Left lung (tissue), 10 donors: ENCODE data around the gene INSYN1. TPM values are rescaled to one million over a fixed set of nuclear protein-coding genes. Genes with fewer than 3 reads are reported as not detected.

ENCODE experiments used
- ATAC-seq: fragments of 200-7000 bp; cut with Tn5 transposase; one replicate; pipeline ENCODE4 v1.9.1; 2020; ENCODE audit warnings: moderate library complexity
- DNase-seq, 4 donors: peaks; one replicate each; pipeline ENCODE4 v3.0.0-alpha.2; 2013 to 2020
- H3K27ac ChIP-seq, 2 donors: fragments of 200-600 bp; sonication (generic) in 1 of 2; one replicate each; pipeline versions ENCODE4 v1.5.0 to v1.8.0; 2020 to 2021
- H3K27me3 ChIP-seq, 2 donors: fragments of 200-600 bp; sonication (generic) in 1 of 2; one replicate each; pipeline versions ENCODE4 v1.5.0 to v1.8.0; 2020 to 2021
- H3K36me3 ChIP-seq, 2 donors: fragments of 200-600 bp; sonication (generic) in 1 of 2; one replicate each; pipeline versions ENCODE4 v1.5.0 to v1.8.0; 2020 to 2021
- H3K4me1 ChIP-seq, 2 donors: fragments of 200-600 bp; one replicate each; pipeline ENCODE4 v1.8.0; 2021
- H3K4me3 ChIP-seq, 2 donors: fragments of 200-600 bp; sonication (generic) in 1 of 2; one replicate each; pipeline versions ENCODE4 v1.5.0 to v1.8.0; 2020 to 2021; ENCODE audit warnings: mild to moderate bottlenecking in 1 of 2
- H3K9me3 ChIP-seq, 2 donors: fragments of 200-600 bp; sonication (generic) in 1 of 2; one replicate each; pipeline versions ENCODE4 v1.5.0 to v1.8.0; 2020 to 2021
- intact Hi-C, 2 donors: fragments of 100-400 bp; cut with DNase I; formaldehyde crosslinking; loops; one replicate each; pipeline versions ENCODE4 v1.11.2 to v1.14.2; 2022
- polyA plus RNA-seq, 6 donors: library from polyadenylated mRNA; unstranded; fragments of 120-200 nt; gene quantifications; one replicate each; pipeline ENCODE4 v1.2.1, GENCODE V29; 2013; ENCODE audit not compliant: insufficient read length in 6 of 6
- total RNA-seq, 2 donors: library from RNA; stranded (reverse); fragmentation: NEBNext Ultra II Directional; extraction: Animal tissue kit (Norgen Biotek cat#: 25700); gene quantifications; one replicate each; pipeline ENCODE4 v1.2.1, GENCODE V29; 2021
- TF ChIP-seq, protein P1 (sequence below), 2 donors: fragments of 200-600 bp; sonication (generic) in 1 of 2; IDR thresholded peaks; one replicate each; pipeline versions ENCODE4 v1.5.0 to v1.8.0; 2021; ENCODE audit warnings: antibody characterized with exemption in 2 of 2
- donor health status: DM: no; HTN: yes; CAD: no.
- donor health status: DM: no; HTN: no; CAD: no.

INSYN1 gene
- total and polyA plus RNA-seq, 8 donors = 2.8 to 40.7 (median 20.6) TPM

DNA sequence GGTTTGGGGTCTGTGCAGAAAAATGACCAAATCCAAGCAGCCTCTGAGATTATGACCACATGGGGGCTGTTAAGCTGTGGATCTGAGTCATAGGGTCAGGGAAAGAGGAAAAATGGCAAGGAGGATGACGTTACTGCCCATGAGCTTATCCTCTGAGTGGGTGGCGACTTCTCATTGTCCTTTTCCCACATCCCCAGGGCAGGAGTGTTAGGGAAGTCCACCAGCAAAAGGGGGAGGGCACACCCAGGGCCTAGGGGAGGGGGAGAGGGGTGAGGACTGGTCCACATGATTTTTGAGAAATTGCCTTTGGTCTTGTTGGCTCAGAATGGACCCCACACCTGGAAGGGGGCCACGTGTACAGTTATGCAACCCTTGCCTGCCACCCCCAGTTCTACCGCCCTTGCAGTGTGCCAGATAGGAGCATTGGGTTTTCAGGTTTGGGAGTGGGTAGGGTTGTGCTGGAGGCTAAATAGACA is 66.3 kb downstream of the INSYN1 start:
- H3K4me1 ChIP-seq = peaks cover 28 to 51% of the 10 kb centered on the region in 2 donors
- H3K9me3 ChIP-seq = no peaks in the 10 kb centered on the region
- H3K27ac ChIP-seq = peak overlapping the region in 1 of 2 donors; percentile 33
- no peak for ATAC-seq
- no peaks in the 10 kb centered on the region for H3K36me3 ChIP-seq
- no peak overlapping the region for H3K4me3 ChIP-seq
- intact Hi-C loops = no loop called here
- peaks cover 0 to 43% of the 10 kb centered on the region in 2 donors for H3K27me3 ChIP-seq
- DNase-seq = no peak
- TF ChIP-seq, protein P1, sequence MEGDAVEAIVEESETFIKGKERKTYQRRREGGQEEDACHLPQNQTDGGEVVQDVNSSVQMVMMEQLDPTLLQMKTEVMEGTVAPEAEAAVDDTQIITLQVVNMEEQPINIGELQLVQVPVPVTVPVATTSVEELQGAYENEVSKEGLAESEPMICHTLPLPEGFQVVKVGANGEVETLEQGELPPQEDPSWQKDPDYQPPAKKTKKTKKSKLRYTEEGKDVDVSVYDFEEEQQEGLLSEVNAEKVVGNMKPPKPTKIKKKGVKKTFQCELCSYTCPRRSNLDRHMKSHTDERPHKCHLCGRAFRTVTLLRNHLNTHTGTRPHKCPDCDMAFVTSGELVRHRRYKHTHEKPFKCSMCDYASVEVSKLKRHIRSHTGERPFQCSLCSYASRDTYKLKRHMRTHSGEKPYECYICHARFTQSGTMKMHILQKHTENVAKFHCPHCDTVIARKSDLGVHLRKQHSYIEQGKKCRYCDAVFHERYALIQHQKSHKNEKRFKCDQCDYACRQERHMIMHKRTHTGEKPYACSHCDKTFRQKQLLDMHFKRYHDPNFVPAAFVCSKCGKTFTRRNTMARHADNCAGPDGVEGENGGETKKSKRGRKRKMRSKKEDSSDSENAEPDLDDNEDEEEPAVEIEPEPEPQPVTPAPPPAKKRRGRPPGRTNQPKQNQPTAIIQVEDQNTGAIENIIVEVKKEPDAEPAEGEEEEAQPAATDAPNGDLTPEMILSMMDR (IDR thresholded peaks at IDR 0.05) = no peak

DNA sequence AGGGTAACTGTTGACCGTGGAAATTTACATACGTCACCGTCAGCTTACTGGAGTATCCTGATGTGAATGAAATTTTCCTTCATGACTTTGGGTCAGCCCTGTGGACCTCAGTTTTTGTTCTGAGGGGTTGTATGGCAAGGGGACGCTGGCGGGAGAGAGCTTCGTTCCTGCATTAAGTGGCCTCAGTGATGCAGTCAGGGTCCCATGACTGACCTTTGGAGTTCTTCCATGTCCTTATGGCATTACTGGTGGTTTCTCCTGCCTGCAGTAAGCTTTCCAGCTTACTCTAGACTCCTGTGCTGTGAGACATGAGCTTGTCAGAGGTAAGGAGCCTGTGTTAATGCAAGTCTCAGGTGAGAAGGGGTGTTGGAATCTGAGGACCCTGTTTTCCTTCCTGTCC is 67.2 kb downstream of the INSYN1 start:
- TF ChIP-seq, protein P1 (IDR thresholded peaks at IDR 0.05) = no peak
- H3K4me1 ChIP-seq = peaks cover 25 to 47% of the 10 kb centered on the region in 2 donors
- DNase-seq (no peak), ATAC-seq (no peak)
- H3K36me3 ChIP-seq = no peaks in the 10 kb centered on the region
- peak overlapping the region in 1 of 2 donors; percentile 4 for H3K4me3 ChIP-seq
- H3K27me3 ChIP-seq = peaks cover 0 to 43% of the 10 kb centered on the region in 2 donors
- intact Hi-C loops = no loop called here
- no peaks in the 10 kb centered on the region for H3K9me3 ChIP-seq
- H3K27ac ChIP-seq = peak overlapping the region in 1 of 2 donors; percentile 33

Other genes starting within 250 kb of the INSYN1 start
- gene NPTN, start 120.0 kb downstream of the INSYN1 start, total RNA-seq = 100 to 1,000 TPM; 121 to 126 TPM
- 100 to 1,000 TPM; 111 to 140 (median 123) TPM for gene NPTN, start 120.0 kb downstream of the INSYN1 start, polyA plus RNA-seq
- 10 to 100 TPM; 71.9 to 89.5 TPM for gene CD276, start 69.0 kb downstream of the INSYN1 start, total RNA-seq
- gene CD276, start 69.0 kb downstream of the INSYN1 start, polyA plus RNA-seq = 100 to 1,000 TPM; 145 to 185 (median 161) TPM
- not detected for gene TBC1D21, start 120.2 kb upstream of the INSYN1 start, total RNA-seq
- not detected for gene TBC1D21, start 120.2 kb upstream of the INSYN1 start, polyA plus RNA-seq
- 10 to 100 TPM; 22.3 to 37.0 TPM for gene LOXL1, start 173.1 kb upstream of the INSYN1 start, total RNA-seq
- gene LOXL1, start 173.1 kb upstream of the INSYN1 start, polyA plus RNA-seq = 100 to 1,000 TPM; 130 to 195 (median 154) TPM
- gene STOML1, start 238.9 kb upstream of the INSYN1 start, total RNA-seq = 10 to 100 TPM; 20.0 to 29.3 TPM
- 10 to 100 TPM; 10.9 to 13.9 (median 12.8) TPM for gene STOML1, start 238.9 kb upstream of the INSYN1 start, polyA plus RNA-seq
- 10 to 100 TPM; 61.2 to 75.2 TPM for gene PML, start 241.4 kb upstream of the INSYN1 start, total RNA-seq
- 10 to 100 TPM; 41.8 to 54.8 (median 45.3) TPM for gene PML, start 241.4 kb upstream of the INSYN1 start, polyA plus RNA-seq